ENCODE measurements around the gene GSTP1.

GRCh38 chr11:67607507-67607906 is 23.9 kb downstream of the GSTP1 start:
- no peak for TF ChIP-seq CTCF (IDR thresholded peaks at IDR 0.05)
- no peak for TF ChIP-seq POLR2A (IDR thresholded peaks at IDR 0.05)
